Upper lobe of left lung (tissue), 6 donors: ENCODE measurements around the gene TMEM37. TPM values are rescaled to one million over a fixed set of nuclear protein-coding genes. Genes with fewer than 3 reads are reported as not detected.

ENCODE experiments used
- ATAC-seq, 2 donors: fragments of 200-7000 bp; cut with Tn5 transposase; one replicate each; pipeline ENCODE4 v1.9.1; 2022; ENCODE audit warnings: mild to moderate bottlenecking in 2 of 2, moderate library complexity in 2 of 2; ENCODE audit not compliant: low FRiP score in 2 of 2
- DNase-seq, 2 donors: peaks; one replicate each; pipeline ENCODE4 v3.0.0-alpha.2; 2019 to 2020
- H3K27ac ChIP-seq, 4 donors: fragments of 200-600 bp; sonication (generic); one replicate each; pipeline ENCODE4 v1.5.1; 2016 to 2019
- H3K27me3 ChIP-seq, 4 donors: fragments of 200-600 bp; sonication (generic); one replicate each; pipeline ENCODE4 v1.5.1; 2017 to 2019
- H3K36me3 ChIP-seq, 4 donors: fragments of 200-600 bp; sonication (generic); one replicate each; pipeline ENCODE4 v1.5.1; 2016 to 2019
- H3K4me1 ChIP-seq, 4 donors: fragments of 200-600 bp; sonication (generic); one replicate each; pipeline ENCODE4 v1.5.1; 2018 to 2019
- H3K4me3 ChIP-seq, 4 donors: fragments of 200-600 bp; sonication (generic); one replicate each; pipeline ENCODE4 v1.5.1; 2017 to 2019; ENCODE audit warnings: mild to moderate bottlenecking in 2 of 4, moderate library complexity in 1 of 4
- H3K9me3 ChIP-seq, 4 donors: fragments of 200-600 bp; sonication (generic); one replicate each; pipeline ENCODE4 v1.5.1; 2018 to 2019
- CTCF ChIP-seq, 6 experiments: fragments of 450-650 bp in 4 of 6; fragments of 200-600 bp in 2 of 6; sonication (generic) in 2 of 6; IDR thresholded peaks; one replicate each; pipeline ENCODE4 v1.5.1; 2016 to 2019; ENCODE audit warnings: antibody characterized with exemption in 6 of 6
- EP300 ChIP-seq, 4 donors: sonication (generic); formaldehyde crosslinking; IDR thresholded peaks; one replicate each; pipeline ENCODE4 v1.5.1; 2017; ENCODE audit warnings: antibody characterized with exemption in 4 of 4, control low read depth in 2 of 4
- POLR2A ChIP-seq, 4 donors: fragments of 450-650 bp; IDR thresholded peaks; one replicate each; pipeline ENCODE4 v1.5.1; 2016 to 2017; ENCODE audit warnings: antibody characterized with exemption in 4 of 4, mild to moderate bottlenecking in 2 of 4
- POLR2AphosphoS5 ChIP-seq, 2 donors: sonication (generic); formaldehyde crosslinking; IDR thresholded peaks; one replicate each; pipeline ENCODE4 v1.5.1; 2017; ENCODE audit warnings: antibody characterized with exemption in 2 of 2
- WGBS, 2 donors: methylation state at CpG; one replicate each; pipeline ENCODE4 v1.1.5; 2017 to 2018; 5-methylcytosine and 5-hydroxymethylcytosine counted together
- total RNA-seq, 6 donors: library from RNA; depleted of rRNA in 4 of 6; stranded (reverse); fragments of >200 nt in 4 of 6; gene quantifications; one replicate each; pipeline versions ENCODE4 v1.1.0 to v1.2.1, GENCODE V29; 2016 to 2021
- donor health status: DM: no; HTN: no; CAD: no; lungs with moderate emphysema.
- donor health status: DM: no; HTN: yes; CAD: no; lungs with severe emphysema.

The TMEM37 gene
- total RNA-seq, 6 donors from 2014 or later, result 9.3 to 28.5 (median 14.5) TPM

- no peak for TF ChIP-seq POLR2AphosphoS5 (IDR thresholded peaks at IDR 0.05)
- peaks cover 0 to 15% (median 5%) of the 10 kb centered on the region in 4 donors for H3K36me3 ChIP-seq
- H3K27me3 ChIP-seq, result no peaks in the 10 kb centered on the region
- ATAC-seq, result peak in 1 of 2 donors; percentile 30
- H3K9me3 ChIP-seq, result no peaks in the 10 kb centered on the region
- H3K27ac ChIP-seq, result peak overlapping the region; percentile 25 to 90 (median 69)
- WGBS, 2 donors, result 65 to 72% methylated on average over 3 to 6 of the region's 6 CpGs
- H3K4me3 ChIP-seq, result no peak overlapping the region
- no peak for DNase-seq
- H3K4me1 ChIP-seq, result peaks cover 32 to 69% (median 51%) of the 10 kb centered on the region in 4 donors
Measured at GRCh38 chr2:119435081-119435952, 3.7 kb downstream of the TMEM37 start.

GRCh38 chr2:119435953-119436297 lies 4.3 kb downstream of the TMEM37 start:
- H3K4me3 ChIP-seq, result no peak overlapping the region
- TF ChIP-seq CTCF (IDR thresholded peaks at IDR 0.05) (no peak), EP300 (IDR thresholded peaks at IDR 0.05) (no peak), POLR2A (IDR thresholded peaks at IDR 0.05) (no peak)
- ATAC-seq (peak in 1 of 2 donors; percentile 41), DNase-seq (peak in 1 of 2 donors; percentile 22)
- H3K27ac ChIP-seq, result peak overlapping the region; percentile 25 to 90 (median 69)
- H3K9me3 ChIP-seq, result no peaks in the 10 kb centered on the region
- WGBS, 2 donors, result 49 to 72% methylated on average over 6 to 7 of the region's 7 CpGs
- H3K36me3 ChIP-seq, result peaks cover 0 to 15% (median 5%) of the 10 kb centered on the region in 4 donors
- H3K27me3 ChIP-seq, result no peaks in the 10 kb centered on the region
- H3K4me1 ChIP-seq, result peaks cover 28 to 65% (median 46%) of the 10 kb centered on the region in 4 donors

GRCh38 chr2:119436993-119437772 lies 5.5 kb downstream of the TMEM37 start:
- Histone ChIP-seq H3K4me1 (peaks cover 25 to 54% (median 37%) of the 10 kb centered on the region in 4 donors), H3K27me3 (no peaks in the 10 kb centered on the region), H3K36me3 (peaks cover 0 to 15% (median 5%) of the 10 kb centered on the region in 4 donors), H3K27ac (no peak overlapping the region), H3K9me3 (no peaks in the 10 kb centered on the region), H3K4me3 (no peak overlapping the region)
- TF ChIP-seq EP300 (IDR thresholded peaks at IDR 0.05), result no peak
- no peak for TF ChIP-seq CTCF (IDR thresholded peaks at IDR 0.05)
- TF ChIP-seq POLR2AphosphoS5 (IDR thresholded peaks at IDR 0.05), result no peak
- no peak for TF ChIP-seq POLR2A (IDR thresholded peaks at IDR 0.05)
- ATAC-seq (no peak), DNase-seq (no peak)
- WGBS, 2 donors, result 93 to 95% methylated on average over 11 to 22 of the region's 22 CpGs

- 77 to 94% methylated on average over 6 of the region's 6 CpGs for whole genome bisulfite sequencing, 2 donors
- Histone ChIP-seq H3K4me3 (no peak overlapping the region), H3K27ac (no peak overlapping the region), H3K4me1 (peaks cover 23 to 44% (median 30%) of the 10 kb centered on the region in 4 donors), H3K36me3 (peaks cover 0 to 15% (median 5%) of the 10 kb centered on the region in 4 donors), H3K9me3 (no peaks in the 10 kb centered on the region), H3K27me3 (no peaks in the 10 kb centered on the region)
- TF ChIP-seq EP300 (IDR thresholded peaks at IDR 0.05) (no peak), CTCF (IDR thresholded peaks at IDR 0.05) (no peak), POLR2AphosphoS5 (IDR thresholded peaks at IDR 0.05) (no peak), POLR2A (IDR thresholded peaks at IDR 0.05) (no peak)
- DNase-seq, result no peak
- no peak for ATAC-seq
Measured at GRCh38 chr2:119438128-119438656, 6.5 kb downstream of the TMEM37 start.

- no peak overlapping the region for H3K4me3 ChIP-seq
- ATAC-seq, result no peak
- peaks cover 17 to 38% (median 24%) of the 10 kb centered on the region in 4 donors for H3K4me1 ChIP-seq
- peaks cover 0 to 15% (median 5%) of the 10 kb centered on the region in 4 donors for H3K36me3 ChIP-seq
- DNase-seq, result no peak
- no peaks in the 10 kb centered on the region for H3K27me3 ChIP-seq
- no peak overlapping the region for H3K27ac ChIP-seq
- TF ChIP-seq POLR2A (IDR thresholded peaks at IDR 0.05), result no peak
- TF ChIP-seq POLR2AphosphoS5 (IDR thresholded peaks at IDR 0.05), result no peak
- TF ChIP-seq EP300 (IDR thresholded peaks at IDR 0.05), result no peak
- TF ChIP-seq CTCF (IDR thresholded peaks at IDR 0.05), result no peak
- 84 to 87% methylated on average over 6 of the region's 6 CpGs for WGBS, 2 donors
- H3K9me3 ChIP-seq, result no peaks in the 10 kb centered on the region
Measured at GRCh38 chr2:119438726-119439284, 7.2 kb downstream of the TMEM37 start.
